B cell (primary cell): Measurements from ENCODE around the gene TMEM255B.

Experiments used
- CTCF ChIP-seq: fragments of 200-600 bp; IDR thresholded peaks from one replicate; pipeline ENCODE4 v1.8.0; 2022; ENCODE audit warnings: antibody characterized with exemption, mild to moderate bottlenecking
- EZH2 ChIP-seq: IDR thresholded peaks from 2 replicates; pipeline ENCODE4 v1.6.1; 2012; ENCODE audit warnings: borderline replicate concordance, low read depth, mild to moderate bottlenecking, moderate library complexity, low read length; ENCODE audit not compliant: insufficient read depth, poor library complexity, severe bottlenecking

DNA sequence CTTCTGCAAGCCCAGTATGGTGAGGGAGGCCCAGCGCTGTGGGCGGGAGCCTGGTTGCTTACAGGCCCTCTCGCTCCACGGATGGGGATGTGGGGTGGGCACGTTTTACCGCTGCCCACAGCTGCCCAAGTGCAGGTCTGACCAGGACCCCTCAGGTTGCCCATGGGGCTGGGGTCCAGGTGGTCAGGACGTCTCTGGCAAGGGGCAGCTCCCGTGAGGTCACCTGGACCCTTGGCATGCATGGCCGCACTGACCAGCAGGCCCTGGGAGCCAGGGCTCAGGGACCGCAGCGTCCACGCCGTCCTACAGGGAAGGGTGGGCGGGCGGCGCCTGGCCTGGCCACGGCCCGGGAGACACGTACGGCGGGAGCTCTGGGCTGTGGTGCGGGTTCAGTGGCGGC, 72.0 kb downstream of the TMEM255B start:
- TF ChIP-seq CTCF (no peak), EZH2 (no peak)
